ENCODE data around the gene AAMP. TPM values are rescaled to one million over a fixed set of nuclear protein-coding genes. Genes with fewer than 3 reads are reported as not detected.

The AAMP gene
- total and polyA plus RNA-seq, 2 donors (not counting 3 experiments of a cell fraction or from before 2014, with no cell fraction given), result 69.3 to 84.4 TPM

DNA sequence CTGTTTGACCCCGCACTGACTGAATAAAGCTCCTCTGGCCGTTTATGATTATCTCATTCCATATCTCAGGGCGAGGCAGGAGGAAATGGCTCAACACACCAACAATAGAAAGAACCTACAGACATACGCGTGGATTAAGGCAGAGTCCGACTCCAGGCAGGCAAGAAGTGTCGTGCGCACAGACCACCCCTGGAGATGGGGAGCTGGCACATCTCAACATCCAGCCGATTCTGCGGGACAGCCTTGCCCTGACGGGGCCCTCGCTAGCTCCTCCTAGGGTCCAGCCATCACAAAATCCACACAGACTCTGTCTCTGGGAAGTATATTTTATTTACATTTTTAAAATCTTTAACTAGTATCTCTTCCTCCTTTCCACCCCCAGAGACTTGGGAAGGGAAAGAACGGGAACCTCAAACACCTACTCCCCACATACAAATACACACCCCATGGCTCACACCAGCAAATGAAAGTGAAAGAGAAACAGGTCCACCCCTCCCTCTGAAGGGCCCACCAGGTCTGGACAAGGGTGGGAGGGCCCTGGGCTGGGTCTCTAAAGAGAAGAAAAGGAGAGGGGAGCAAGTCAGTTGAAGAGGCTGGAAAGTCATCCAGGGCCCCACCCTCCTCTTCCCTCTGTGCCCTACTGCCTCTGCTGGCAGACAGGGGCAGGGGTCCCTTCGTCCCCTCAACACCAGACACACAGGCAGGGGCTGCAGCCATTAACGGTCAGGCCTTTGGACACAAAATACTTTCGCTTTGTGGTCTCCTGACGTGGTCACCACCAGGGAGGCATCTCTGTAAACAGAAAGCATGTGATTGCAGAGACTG is 5.9 kb downstream of the AAMP start:
- no TSS peak for BruUV-seq (replicated peaks)
- TF ChIP-seq, protein P1, sequence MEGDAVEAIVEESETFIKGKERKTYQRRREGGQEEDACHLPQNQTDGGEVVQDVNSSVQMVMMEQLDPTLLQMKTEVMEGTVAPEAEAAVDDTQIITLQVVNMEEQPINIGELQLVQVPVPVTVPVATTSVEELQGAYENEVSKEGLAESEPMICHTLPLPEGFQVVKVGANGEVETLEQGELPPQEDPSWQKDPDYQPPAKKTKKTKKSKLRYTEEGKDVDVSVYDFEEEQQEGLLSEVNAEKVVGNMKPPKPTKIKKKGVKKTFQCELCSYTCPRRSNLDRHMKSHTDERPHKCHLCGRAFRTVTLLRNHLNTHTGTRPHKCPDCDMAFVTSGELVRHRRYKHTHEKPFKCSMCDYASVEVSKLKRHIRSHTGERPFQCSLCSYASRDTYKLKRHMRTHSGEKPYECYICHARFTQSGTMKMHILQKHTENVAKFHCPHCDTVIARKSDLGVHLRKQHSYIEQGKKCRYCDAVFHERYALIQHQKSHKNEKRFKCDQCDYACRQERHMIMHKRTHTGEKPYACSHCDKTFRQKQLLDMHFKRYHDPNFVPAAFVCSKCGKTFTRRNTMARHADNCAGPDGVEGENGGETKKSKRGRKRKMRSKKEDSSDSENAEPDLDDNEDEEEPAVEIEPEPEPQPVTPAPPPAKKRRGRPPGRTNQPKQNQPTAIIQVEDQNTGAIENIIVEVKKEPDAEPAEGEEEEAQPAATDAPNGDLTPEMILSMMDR (IDR thresholded peaks at IDR 0.05; ENCODE audit: extremely low read depth in 1 of 2, insufficient read depth in 1 of 2, low read depth in 1 of 2, low read length in 2 of 2), result peak in 1 of 2 donors; percentile 3
- TF ChIP-seq EZH2 (IDR thresholded peaks at IDR 0.05; ENCODE audit: borderline replicate concordance, low read depth, low read length, severe bottlenecking), result no peak
- H3K4me3 ChIP-seq (replicated peaks in 1 of 3; ENCODE audit: insufficient read depth in 1 of 3, low read depth in 1 of 3, low read length in 3 of 3), result no peak overlapping the region
- intact Hi-C loops (cut with micrococcal nuclease), result no loop called here
- peaks cover 9% of the 10 kb centered on the region for H3K4me1 ChIP-seq (ENCODE audit: control insufficient read depth, extremely low read depth, insufficient read depth, low read length)
- no peaks in the 10 kb centered on the region for H3K27me3 ChIP-seq (ENCODE audit: control insufficient read depth in 2 of 2, insufficient read depth in 2 of 2, low read length in 2 of 2)
- H3K4me2 ChIP-seq (ENCODE audit: insufficient read depth, low read length), result no peak overlapping the region
- CTCF ChIA-PET, result no interaction called here
- H3K27ac ChIP-seq (ENCODE audit: insufficient read depth, low read depth, low read length), result no peak overlapping the region
- peaks cover under 1% of the 10 kb centered on the region for H3K79me2 ChIP-seq (ENCODE audit: control insufficient read depth, insufficient read depth, low read length)
- H3K9ac ChIP-seq (replicated peaks; ENCODE audit: extremely low read depth, insufficient read depth, low read length), result no peak overlapping the region
- FAIRE-seq, result no peak
- no peak for DNase-seq (ENCODE audit: low read depth, low spot score)
- dilution Hi-C loops (cut with MboI; ENCODE audit: extremely low pct_ligation_motif_present, low sequenced_read_pairs), result no loop called here
- no peaks in the 10 kb centered on the region for H4K20me1 ChIP-seq (replicated peaks; ENCODE audit: control insufficient read depth, extremely low read depth, insufficient read depth, low read length)
- peaks cover 0 to 37% of the 10 kb centered on the region in 2 experiments for H3K36me3 ChIP-seq (ENCODE audit: control insufficient read depth in 2 of 2, extremely low read depth in 1 of 2, insufficient read depth in 2 of 2, low read length in 2 of 2)
- no peak overlapping the region for H2AFZ ChIP-seq (ENCODE audit: low read depth, low read length)
- no peaks in the 10 kb centered on the region for H3K9me1 ChIP-seq (replicated peaks; ENCODE audit: control insufficient read depth, extremely low read depth, insufficient read depth, low read length)
- POLR2A ChIA-PET, result no interaction called here
- H3K9me3 ChIP-seq (replicated peaks; ENCODE audit: control insufficient read depth, insufficient read depth, low read length), result no peaks in the 10 kb centered on the region

Data from endothelial cell of umbilical vein (primary cell).